Keratinocyte (primary cell): ENCODE measurements around the gene TNS3. TPM values are rescaled to one million over a fixed set of nuclear protein-coding genes. Genes with fewer than 3 reads are reported as not detected.

Experiments
- DNase-seq: peaks from one replicate; pipeline ENCODE4 v3.0.0-alpha.2; 2011; ENCODE audit warnings: low read depth, missing footprints, low spot score
- FAIRE-seq: peaks from 2 replicates; lab custom pipeline; 2011; peaks lifted over from hg19 to GRCh38; lab: Jason Lieb, UNC
- H2AFZ ChIP-seq: 2 replicates; pipeline ENCODE4 v1.6.0; 2012; ENCODE audit warnings: low read length, control low read depth, inconsistent platforms; ENCODE audit not compliant: control insufficient read depth
- H3K27ac ChIP-seq: 2 replicates; pipeline ENCODE4 v1.5.1; 2011; ENCODE audit warnings: low read length; ENCODE audit not compliant: control insufficient read depth, insufficient read depth
- H3K27me3 ChIP-seq: 3 replicates; pipeline ENCODE4 v1.6.0; 2011; ENCODE audit warnings: low read length; ENCODE audit not compliant: control insufficient read depth, insufficient read depth; ENCODE audit errors: extremely low read depth
- H3K36me3 ChIP-seq, 2 experiments: 2 replicates in 1 of 2; 3 replicates in 1 of 2; pipeline ENCODE4 v1.5.1; 2011; ENCODE audit warnings: low read length in 2 of 2, mild to moderate bottlenecking in 1 of 2; ENCODE audit not compliant: control insufficient read depth in 2 of 2, insufficient read depth in 2 of 2; ENCODE audit errors: extremely low read depth in 1 of 2
- H3K4me1 ChIP-seq: 3 replicates; pipeline ENCODE4 v1.5.1; 2011; ENCODE audit warnings: low read length; ENCODE audit not compliant: control insufficient read depth, insufficient read depth; ENCODE audit errors: extremely low read depth
- H3K4me2 ChIP-seq: 3 replicates; pipeline ENCODE4 v1.6.0; 2011; ENCODE audit warnings: low read depth, low read length; ENCODE audit not compliant: control insufficient read depth, insufficient read depth; ENCODE audit errors: extremely low read depth
- H3K4me3 ChIP-seq, 3 experiments: fragments of 200-600 bp in 1 of 3; sonication (generic) in 1 of 3; 2 replicates in 2 of 3; 3 replicates in 1 of 3; pipeline ENCODE4 v1.5.1; 2011 to 2016; ENCODE audit warnings: low read length in 3 of 3, mild to moderate bottlenecking in 3 of 3, control low read depth in 2 of 3, inconsistent platforms in 1 of 3, low read depth in 1 of 3, mixed read lengths in 1 of 3, mixed run types in 1 of 3, moderate library complexity in 1 of 3; ENCODE audit not compliant: control insufficient read depth in 2 of 3, insufficient read depth in 2 of 3; ENCODE audit errors: extremely low read depth in 1 of 3
- H3K79me2 ChIP-seq: 2 replicates; pipeline ENCODE4 v1.6.0; 2012; ENCODE audit warnings: low read length; ENCODE audit not compliant: control insufficient read depth, insufficient read depth
- H3K9ac ChIP-seq: 3 replicates; pipeline ENCODE4 v1.6.0; 2011; ENCODE audit warnings: low read length; ENCODE audit not compliant: control insufficient read depth, insufficient read depth; ENCODE audit errors: extremely low read depth
- H3K9me1 ChIP-seq: 3 replicates; pipeline ENCODE4 v1.6.0; 2011; ENCODE audit warnings: low read length; ENCODE audit not compliant: control insufficient read depth, insufficient read depth; ENCODE audit errors: extremely low read depth
- H3K9me3 ChIP-seq: 2 replicates; pipeline ENCODE4 v1.5.1; 2012; ENCODE audit warnings: low read depth, low read length; ENCODE audit not compliant: control insufficient read depth
- H4K20me1 ChIP-seq: 3 replicates; pipeline ENCODE4 v1.6.0; 2011; ENCODE audit warnings: low read length; ENCODE audit not compliant: control insufficient read depth, insufficient read depth; ENCODE audit errors: extremely low read depth
- EZH2 ChIP-seq: IDR thresholded peaks from one replicate; pipeline ENCODE4 v1.6.1; 2012; ENCODE audit warnings: inconsistent platforms, mild to moderate bottlenecking, low read length, moderate library complexity
- dilution Hi-C: fragments of 300-500 bp; cut with MboI; formaldehyde crosslinking; loops from one replicate; pipeline ENCODE4 v1.7.0; 2020; ENCODE audit warnings: low sequenced_read_pairs; ENCODE audit not compliant: extremely low pct_ligation_motif_present
- polyA plus RNA-seq, 5 experiments: library from polyadenylated mRNA; depleted of rRNA in 3 of 5; stranded (reverse) in 3 of 5; stranded (forward) in 1 of 5; unstranded in 1 of 5; fragments of >200 nt; gene quantifications; 1 replicate in 1 of 5; 2 replicates in 3 of 5; 3 replicates in 1 of 5; pipeline versions ENCODE4 v1.2.1 to v1.2.3, GENCODE V29; 2011 to 2012; ENCODE audit warnings: missing spikeins in 2 of 5, low read depth in 1 of 5, low replicate concordance in 1 of 5
- TF ChIP-seq, protein P1 (sequence below), 3 experiments: IDR thresholded peaks in 1 of 3; conservative IDR thresholded peaks in 1 of 3; optimal IDR thresholded peaks in 1 of 3; 2 replicates in 2 of 3; 3 replicates in 1 of 3; pipeline versions ENCODE3 to v1.5.1; 2011; ENCODE audit warnings: low read length in 3 of 3, mild to moderate bottlenecking in 3 of 3, moderate library complexity in 2 of 3, control low read depth in 1 of 3, inconsistent platforms in 1 of 3; ENCODE audit not compliant: insufficient read depth in 2 of 3; ENCODE audit errors: extremely low read depth in 1 of 3

TNS3 gene
- polyA plus RNA-seq, 1 donor (not counting 4 experiments of a cell fraction or from before 2014, with no cell fraction given): 3.9 TPM

DNA sequence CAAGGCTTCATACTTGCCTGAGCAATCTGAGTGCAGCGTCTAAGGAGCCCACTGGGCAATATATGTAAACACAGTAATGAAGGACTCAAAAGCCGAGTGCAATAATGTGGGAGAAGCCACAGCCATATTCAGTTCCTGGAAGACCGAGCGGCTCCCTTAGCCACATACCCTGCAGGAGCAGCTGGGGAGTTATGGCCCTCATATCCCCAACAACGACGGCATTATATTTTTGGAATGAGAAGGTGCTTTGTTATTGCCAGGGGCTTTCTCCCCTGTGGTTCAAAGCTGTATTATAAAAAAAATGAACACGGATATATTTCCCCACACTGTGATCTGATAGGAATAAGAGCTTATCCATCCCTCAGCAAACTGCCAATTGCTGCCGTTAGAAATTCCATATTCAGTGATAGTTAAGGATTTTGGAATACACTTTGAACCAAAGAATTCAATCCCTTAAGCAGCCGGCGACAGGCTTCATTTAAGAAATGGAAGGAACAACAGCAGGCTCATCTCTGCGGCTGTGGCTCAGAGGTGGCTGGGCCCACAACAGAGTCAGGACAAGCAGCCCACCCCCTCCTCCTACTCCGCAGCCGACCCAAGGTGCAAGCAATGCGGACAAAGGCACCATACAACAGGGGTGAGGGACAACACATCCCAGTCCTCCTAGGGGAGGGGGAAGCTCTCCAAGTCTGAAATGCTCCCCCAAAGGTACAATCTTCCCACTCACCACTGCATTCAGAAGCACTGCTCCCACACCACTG lies 77.2 kb downstream of the TNS3 start:
- Histone ChIP-seq H3K9me3 (no peaks in the 10 kb centered on the region), H3K79me2 (no peaks in the 10 kb centered on the region), H3K9ac (no peak overlapping the region), H3K9me1 (no peaks in the 10 kb centered on the region), H3K27ac (no peak overlapping the region), H3K36me3 (no peaks in the 10 kb centered on the region), H3K4me3 (no peak overlapping the region), H4K20me1 (no peaks in the 10 kb centered on the region), H3K27me3 (no peaks in the 10 kb centered on the region), H2AFZ (no peak overlapping the region), H3K4me2 (no peak overlapping the region), H3K4me1 (no peaks in the 10 kb centered on the region)
- TF ChIP-seq, protein P1, sequence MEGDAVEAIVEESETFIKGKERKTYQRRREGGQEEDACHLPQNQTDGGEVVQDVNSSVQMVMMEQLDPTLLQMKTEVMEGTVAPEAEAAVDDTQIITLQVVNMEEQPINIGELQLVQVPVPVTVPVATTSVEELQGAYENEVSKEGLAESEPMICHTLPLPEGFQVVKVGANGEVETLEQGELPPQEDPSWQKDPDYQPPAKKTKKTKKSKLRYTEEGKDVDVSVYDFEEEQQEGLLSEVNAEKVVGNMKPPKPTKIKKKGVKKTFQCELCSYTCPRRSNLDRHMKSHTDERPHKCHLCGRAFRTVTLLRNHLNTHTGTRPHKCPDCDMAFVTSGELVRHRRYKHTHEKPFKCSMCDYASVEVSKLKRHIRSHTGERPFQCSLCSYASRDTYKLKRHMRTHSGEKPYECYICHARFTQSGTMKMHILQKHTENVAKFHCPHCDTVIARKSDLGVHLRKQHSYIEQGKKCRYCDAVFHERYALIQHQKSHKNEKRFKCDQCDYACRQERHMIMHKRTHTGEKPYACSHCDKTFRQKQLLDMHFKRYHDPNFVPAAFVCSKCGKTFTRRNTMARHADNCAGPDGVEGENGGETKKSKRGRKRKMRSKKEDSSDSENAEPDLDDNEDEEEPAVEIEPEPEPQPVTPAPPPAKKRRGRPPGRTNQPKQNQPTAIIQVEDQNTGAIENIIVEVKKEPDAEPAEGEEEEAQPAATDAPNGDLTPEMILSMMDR (optimal IDR thresholded peaks at IDR 0.05 in 1 of 3, IDR thresholded peaks at IDR 0.05 in 1 of 3, conservative IDR thresholded peaks at IDR 0.05 in 1 of 3; ENCODE audit: extremely low read depth in 1 of 3, insufficient read depth in 2 of 3, low read length in 3 of 3): no peak
- TF ChIP-seq EZH2: no peak
- dilution Hi-C loops: no loop called here
- FAIRE-seq: no peak
- DNase-seq: no peak

DNA sequence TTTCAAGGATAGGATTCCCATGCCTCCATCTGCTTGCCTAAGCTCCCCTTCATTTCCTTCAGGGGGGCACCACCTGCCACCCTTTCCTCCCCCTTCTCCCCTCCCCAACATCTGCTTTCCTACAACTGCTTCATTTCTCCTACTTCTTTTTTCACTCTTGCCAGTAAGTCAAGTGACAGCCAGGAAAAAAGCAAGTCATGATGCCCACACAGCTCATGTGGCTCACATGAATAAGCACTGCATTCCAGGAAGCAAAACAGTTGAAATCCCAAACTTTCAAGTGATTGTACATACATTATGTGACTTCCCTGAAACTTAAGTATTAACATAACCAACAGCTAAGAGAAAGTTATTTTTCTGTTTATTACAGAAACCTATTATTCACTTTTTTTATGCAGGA lies 78.6 kb downstream of the TNS3 start:
- Histone ChIP-seq H3K9ac (no peak overlapping the region), H3K9me1 (no peaks in the 10 kb centered on the region), H3K27ac (no peak overlapping the region), H3K4me3 (no peak overlapping the region), H3K27me3 (no peaks in the 10 kb centered on the region), H3K9me3 (no peaks in the 10 kb centered on the region), H3K36me3 (no peaks in the 10 kb centered on the region), H4K20me1 (no peaks in the 10 kb centered on the region), H3K4me1 (no peaks in the 10 kb centered on the region), H3K4me2 (no peak overlapping the region), H3K79me2 (no peaks in the 10 kb centered on the region), H2AFZ (no peak overlapping the region)
- DNase-seq (no peak), FAIRE-seq (no peak)
- dilution Hi-C loops: no loop called here
- TF ChIP-seq, protein P1 (optimal IDR thresholded peaks at IDR 0.05 in 1 of 3, IDR thresholded peaks at IDR 0.05 in 1 of 3, conservative IDR thresholded peaks at IDR 0.05 in 1 of 3; ENCODE audit: extremely low read depth in 1 of 3, insufficient read depth in 2 of 3, low read length in 3 of 3): no peak
- no peak for TF ChIP-seq EZH2
